Mucosa of gallbladder (tissue), 1 donor: Measurements from ENCODE around the gene MBTPS2. TPM values are rescaled to one million over a fixed set of nuclear protein-coding genes. Genes with fewer than 3 reads are reported as not detected.
"Not testable (repeated sequence)": the region's sequence is repeated elsewhere in the genome, so short reads cannot be mapped to it uniquely, and the experiment has no call there.

Experiments
- DNase-seq: peaks from one replicate; pipeline ENCODE4 v3.0.0-alpha.2; 2020; ENCODE audit warnings: low spot score
- total RNA-seq: library from RNA; stranded (reverse); gene quantifications from one replicate; pipeline ENCODE4 v1.2.1, GENCODE V29; 2021
- donor health status: DM: no; HTN: no; CAD: no.

Gene MBTPS2
- total RNA-seq, 1 donor from 2014 or later: 11.9 TPM

- no peak for DNase-seq
Observed at GRCh38 chrX:21856504-21856903, 17.1 kb downstream of the MBTPS2 start.

GRCh38 chrX:21863241-21863640, 23.8 kb downstream of the MBTPS2 start:
- DNase-seq: no peak

GRCh38 chrX:21865436-21865835, 26.0 kb downstream of the MBTPS2 start:
- no peak for DNase-seq

GRCh38 chrX:21870494-21870893, 31.1 kb downstream of the MBTPS2 start:
- DNase-seq: no peak

- no peak for DNase-seq
Observed at GRCh38 chrX:21873063-21873775, 33.8 kb downstream of the MBTPS2 start.

- DNase-seq: not testable (repeated sequence)
Observed at GRCh38 chrX:21874182-21874581, 34.8 kb downstream of the MBTPS2 start.

- no peak for DNase-seq
Observed at GRCh38 chrX:21875013-21875412, 35.6 kb downstream of the MBTPS2 start.

GRCh38 chrX:21881881-21882574, 42.6 kb downstream of the MBTPS2 start:
- DNase-seq: no peak

- DNase-seq: peak; percentile 34
Observed at GRCh38 chrX:21883258-21883657, 43.8 kb downstream of the MBTPS2 start.

- DNase-seq: no peak
Observed at GRCh38 chrX:21885568-21885967, 46.2 kb downstream of the MBTPS2 start.

GRCh38 chrX:21905313-21905712, 65.9 kb downstream of the MBTPS2 start:
- DNase-seq: no peak

- no peak for DNase-seq
Observed at GRCh38 chrX:21905953-21906352, 66.5 kb downstream of the MBTPS2 start.

- peak; percentile 12 for DNase-seq
Observed at GRCh38 chrX:21907260-21907659, 67.8 kb downstream of the MBTPS2 start.

GRCh38 chrX:21911481-21911880, 72.1 kb downstream of the MBTPS2 start:
- no peak for DNase-seq

GRCh38 chrX:21912220-21912619, 72.8 kb downstream of the MBTPS2 start:
- no peak for DNase-seq

- no peak for DNase-seq
Observed at GRCh38 chrX:21912989-21913388, 73.6 kb downstream of the MBTPS2 start.

- DNase-seq: no peak
Observed at GRCh38 chrX:21926116-21926515, 86.7 kb downstream of the MBTPS2 start.

GRCh38 chrX:21926527-21927278, 87.3 kb downstream of the MBTPS2 start:
- DNase-seq: no peak

GRCh38 chrX:21929209-21929608, 89.8 kb downstream of the MBTPS2 start:
- no peak for DNase-seq

- no peak for DNase-seq
Observed at GRCh38 chrX:21930986-21931385, 91.6 kb downstream of the MBTPS2 start.

GRCh38 chrX:21932292-21933002, 93.0 kb downstream of the MBTPS2 start:
- no peak for DNase-seq

GRCh38 chrX:21933077-21933476, 93.7 kb downstream of the MBTPS2 start:
- DNase-seq: no peak
